Measurements from ENCODE around the gene TGIF2.

The TGIF2 gene

GRCh38 chr20:36642136-36642535, 68.7 kb downstream of the TGIF2 start:
- no peak for DNase-seq (ENCODE audit: low read depth)
- no peak overlapping the region for H3K4me3 ChIP-seq (ENCODE audit: low read depth, low read length)
- no peak for TF ChIP-seq CTCF (IDR thresholded peaks at IDR 0.05; ENCODE audit: insufficient read depth, low read depth, low read length, missing control alignments)

Measured in GM12865 (cell line).